GM10266 (cell line): ENCODE data around the gene KHNYN.
"Not testable (repeated sequence)": the region's sequence is repeated elsewhere in the genome, so short reads cannot be mapped to it uniquely, and the experiment has no call there.

Experiments used
- DNase-seq: peaks from one replicate; pipeline ENCODE4 v3.0.0; 2012; ENCODE audit errors: extremely low spot score
- TF ChIP-seq, protein P1 (sequence below): IDR thresholded peaks from 2 replicates; pipeline ENCODE4 v1.5.1; 2012; ENCODE audit warnings: mild to moderate bottlenecking, low read depth; ENCODE audit not compliant: control insufficient read depth, insufficient read depth; ENCODE audit errors: missing control alignments

KHNYN gene

DNA sequence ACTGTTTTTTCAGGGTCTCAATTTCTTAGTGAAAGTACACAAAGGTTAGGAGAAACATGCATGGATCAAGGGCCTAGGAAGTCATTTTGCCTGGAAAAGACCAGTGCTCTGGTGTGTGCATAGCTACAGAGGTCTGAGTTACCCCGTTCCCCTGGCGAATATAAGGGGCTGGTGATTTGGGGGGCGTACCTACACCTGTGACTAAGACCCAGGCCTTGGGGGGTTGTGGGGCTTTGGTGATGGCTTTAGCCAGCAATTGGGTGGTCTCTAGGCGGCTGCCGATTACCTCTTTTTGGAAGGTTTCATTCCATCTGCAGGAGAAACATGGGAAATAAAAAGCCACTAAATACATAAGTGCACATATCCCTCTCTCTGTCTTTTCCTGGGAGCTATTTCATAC is 11.7 kb downstream of the KHNYN start:
- TF ChIP-seq, protein P1, sequence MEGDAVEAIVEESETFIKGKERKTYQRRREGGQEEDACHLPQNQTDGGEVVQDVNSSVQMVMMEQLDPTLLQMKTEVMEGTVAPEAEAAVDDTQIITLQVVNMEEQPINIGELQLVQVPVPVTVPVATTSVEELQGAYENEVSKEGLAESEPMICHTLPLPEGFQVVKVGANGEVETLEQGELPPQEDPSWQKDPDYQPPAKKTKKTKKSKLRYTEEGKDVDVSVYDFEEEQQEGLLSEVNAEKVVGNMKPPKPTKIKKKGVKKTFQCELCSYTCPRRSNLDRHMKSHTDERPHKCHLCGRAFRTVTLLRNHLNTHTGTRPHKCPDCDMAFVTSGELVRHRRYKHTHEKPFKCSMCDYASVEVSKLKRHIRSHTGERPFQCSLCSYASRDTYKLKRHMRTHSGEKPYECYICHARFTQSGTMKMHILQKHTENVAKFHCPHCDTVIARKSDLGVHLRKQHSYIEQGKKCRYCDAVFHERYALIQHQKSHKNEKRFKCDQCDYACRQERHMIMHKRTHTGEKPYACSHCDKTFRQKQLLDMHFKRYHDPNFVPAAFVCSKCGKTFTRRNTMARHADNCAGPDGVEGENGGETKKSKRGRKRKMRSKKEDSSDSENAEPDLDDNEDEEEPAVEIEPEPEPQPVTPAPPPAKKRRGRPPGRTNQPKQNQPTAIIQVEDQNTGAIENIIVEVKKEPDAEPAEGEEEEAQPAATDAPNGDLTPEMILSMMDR, result no peak

DNA sequence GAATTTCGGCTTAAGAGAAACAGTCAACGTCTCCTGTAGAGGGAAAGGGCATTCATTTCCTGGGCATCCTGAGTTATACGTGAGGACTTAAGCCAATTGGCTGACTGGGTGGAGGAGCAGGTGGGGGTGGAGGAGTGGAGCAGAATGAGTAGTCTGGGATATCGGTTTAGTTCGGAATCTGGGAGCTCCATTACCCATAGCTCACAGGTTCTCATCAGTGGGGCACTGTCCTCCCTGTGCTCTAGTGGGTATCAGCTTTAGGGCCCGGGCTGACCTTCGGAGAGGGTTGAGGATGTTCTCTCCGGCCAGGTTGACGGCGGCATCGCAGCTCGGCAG is 12.1 kb downstream of the KHNYN start:
- DNase-seq, result no peak
- TF ChIP-seq, protein P1, result no peak

More for the DNA sequence above, 11.7 kb downstream of the KHNYN start:
- no peak for DNase-seq

DNA sequence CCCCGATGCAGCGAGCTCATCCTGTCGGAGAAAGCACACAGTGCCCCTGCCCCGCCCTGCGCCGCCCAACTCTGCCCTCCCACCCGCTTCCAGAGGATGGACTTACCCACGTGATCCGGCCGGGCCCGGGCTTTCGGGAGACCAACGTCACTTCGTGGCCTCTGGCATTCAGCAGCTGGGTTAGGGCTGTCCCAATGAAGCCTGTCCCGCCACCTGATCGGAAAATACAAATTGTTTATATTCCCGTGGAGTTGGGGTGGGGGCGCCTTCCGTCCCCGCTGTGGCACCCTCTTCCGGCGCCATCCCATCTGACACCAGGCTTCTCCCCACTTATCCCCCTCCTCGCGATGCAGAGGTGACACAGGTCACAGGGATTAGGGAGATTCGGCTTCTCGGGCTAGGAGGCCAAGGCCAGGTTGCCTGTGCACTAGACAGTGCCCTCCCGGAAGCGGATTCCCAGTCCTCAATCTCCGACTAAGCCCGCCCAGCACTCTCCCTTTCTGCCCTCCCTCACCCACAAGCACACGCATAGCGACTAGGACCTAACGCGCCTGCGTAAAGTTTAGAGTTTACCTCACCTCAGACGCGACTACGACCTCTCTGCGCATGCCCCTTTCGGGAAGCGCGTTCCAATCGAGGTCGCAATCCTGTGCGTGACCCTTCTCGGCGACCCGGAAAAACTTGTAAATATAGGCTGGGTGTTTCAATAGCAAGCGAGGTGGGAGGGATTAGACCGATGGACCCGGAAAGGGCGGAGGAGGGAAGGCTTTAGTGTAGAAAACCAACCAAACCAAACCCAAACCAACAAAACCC is 12.7 kb downstream of the KHNYN start, which contains the start of gene SDR39U1:
SDR39U1 (minus strand) TSS at position 537 of the 813 bp plus-strand sequence; CDS start at position 530, 7 bp downstream.
- TF ChIP-seq, protein P1, result no peak

DNA sequence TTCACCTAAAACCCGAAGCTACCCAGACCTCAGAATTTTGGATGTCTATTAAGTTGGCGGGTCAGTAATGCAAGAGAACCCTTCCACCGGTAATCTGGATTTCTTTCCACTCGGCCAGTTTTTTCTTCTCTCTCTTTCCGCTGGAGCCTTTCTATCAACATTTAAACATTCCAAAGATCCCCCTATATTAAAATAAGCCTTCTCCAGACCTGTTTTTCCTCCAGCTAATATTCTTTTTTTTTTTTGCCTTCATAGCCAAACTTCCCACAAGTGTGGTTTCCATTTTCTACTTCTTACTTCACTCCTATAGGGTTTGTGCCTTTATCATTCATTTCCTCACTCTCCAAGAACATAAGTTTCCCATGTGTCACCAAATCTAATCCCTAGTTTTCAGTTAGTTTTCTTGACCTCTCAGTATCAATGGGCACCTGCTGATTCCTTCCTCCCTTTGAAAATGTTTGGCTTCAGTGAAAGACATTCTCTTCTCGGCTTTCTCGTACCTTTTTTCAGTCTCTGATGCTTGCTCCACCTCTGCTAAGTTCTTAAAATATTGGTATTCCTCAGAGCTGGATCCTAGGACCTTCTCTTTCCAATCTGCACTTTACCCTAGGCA is 13.4 kb downstream of the KHNYN start:
- DNase-seq, result no peak
- TF ChIP-seq, protein P1, result no peak

More for the DNA sequence above, 12.7 kb downstream of the KHNYN start, which contains the start of gene SDR39U1:
- peak; percentile 92 for DNase-seq

DNA sequence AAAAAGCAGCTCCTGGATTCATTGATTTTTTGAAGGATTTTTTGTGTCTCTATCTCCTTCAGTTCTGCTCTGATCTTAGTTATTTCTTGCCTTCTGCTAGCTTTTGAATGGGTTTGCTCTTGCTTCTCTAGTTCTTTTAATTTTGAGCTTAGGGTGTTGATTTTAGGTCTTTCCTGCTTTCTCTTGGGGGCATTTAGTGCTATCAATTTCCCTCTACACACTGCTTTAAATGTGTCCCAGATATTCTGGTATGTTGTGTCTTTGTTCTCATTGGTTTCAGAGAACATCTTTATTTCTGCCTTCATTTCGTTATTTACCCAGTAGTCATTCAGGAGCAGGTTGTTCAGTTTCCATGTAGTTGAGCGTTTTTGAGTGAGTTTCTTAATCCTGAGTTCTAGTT is 21.1 kb downstream of the KHNYN start:
- DNase-seq, result not testable (repeated sequence)

DNA sequence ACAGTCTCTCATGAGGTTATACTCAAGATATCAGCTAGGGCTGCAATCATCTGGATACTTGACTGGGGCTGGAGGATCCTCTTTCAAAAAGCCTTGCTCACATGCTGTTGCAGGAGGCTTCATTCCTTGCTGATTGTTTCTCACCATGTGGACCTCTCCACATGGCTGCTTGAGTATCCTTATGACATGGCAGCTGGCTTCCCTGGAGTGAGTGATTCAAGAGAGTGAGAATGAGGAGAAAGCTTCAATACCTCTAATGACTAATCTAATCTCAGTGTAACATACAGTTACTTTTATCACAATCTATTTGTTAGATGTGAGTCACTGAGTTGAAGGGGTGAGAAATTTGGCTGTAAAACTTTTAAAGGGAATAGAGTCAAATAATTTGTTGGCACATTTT is 27.2 kb downstream of the KHNYN start:
- TF ChIP-seq, protein P1, result no peak
- DNase-seq, result no peak

DNA sequence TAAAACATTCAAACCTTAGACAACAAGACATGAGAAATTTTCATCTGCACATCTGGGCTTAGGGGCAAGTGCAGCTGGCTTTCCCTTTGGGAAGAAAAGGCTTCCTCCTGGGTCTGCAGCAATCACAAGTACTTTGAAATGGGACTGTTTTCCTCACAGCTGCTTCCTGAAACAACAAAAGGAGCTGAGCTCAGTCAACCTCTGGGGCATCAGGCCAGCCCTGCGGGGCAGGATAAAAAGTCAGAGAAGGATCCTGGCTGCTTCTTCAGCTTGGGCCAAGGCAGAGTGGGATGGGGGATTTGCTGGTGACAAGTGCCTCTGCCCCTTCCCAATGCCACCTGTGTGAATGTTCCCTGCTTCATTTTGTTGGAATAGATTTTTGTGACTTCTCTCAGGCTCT is 29.0 kb downstream of the KHNYN start:
- TF ChIP-seq, protein P1, result no peak
- no peak for DNase-seq
